ENCODE results near the gene SH3GL1. TPM values are rescaled to one million over a fixed set of nuclear protein-coding genes. Genes with fewer than 3 reads are reported as not detected.

SH3GL1 gene
- total and polyA plus RNA-seq, 4 donors, result 37.7 to 69.7 (median 57.5) TPM

GRCh38 chr19:4434391-4434790 is 34.0 kb upstream of the SH3GL1 start:
- Histone ChIP-seq H3K27ac (ENCODE audit: low read depth in 1 of 2, low read length in 2 of 2) (no peak overlapping the region), H3K27me3 (ENCODE audit: control insufficient read depth in 1 of 2, insufficient read depth in 2 of 2, low read length in 1 of 2) (no peaks in the 10 kb centered on the region), H3K9me3 (ENCODE audit: control insufficient read depth, low read length) (no peaks in the 10 kb centered on the region), H3K4me1 (ENCODE audit: control insufficient read depth in 1 of 2, insufficient read depth in 2 of 2, low read length in 2 of 2) (no peaks in the 10 kb centered on the region), H3K4me3 (ENCODE audit: low read length in 2 of 2) (no peak overlapping the region), H3K36me3 (ENCODE audit: control insufficient read depth in 1 of 2, insufficient read depth in 2 of 2, low read length in 1 of 2) (no peaks in the 10 kb centered on the region)
- ATAC-seq (ENCODE audit: low FRiP score), result no peak
- intact Hi-C loops (cut with DNase I), result no loop called here
- DNase-seq, result no peak
- 88 to 91% methylated on average over 9 of the region's 9 CpGs for WGBS, 2 donors

- intact Hi-C loops (cut with DNase I), result no loop called here
- H3K4me1 ChIP-seq (ENCODE audit: control insufficient read depth in 1 of 2, insufficient read depth in 2 of 2, low read length in 2 of 2), result no peaks in the 10 kb centered on the region
- no peaks in the 10 kb centered on the region for H3K27me3 ChIP-seq (ENCODE audit: control insufficient read depth in 1 of 2, insufficient read depth in 2 of 2, low read length in 1 of 2)
- DNase-seq, result no peak
- no peak overlapping the region for H3K4me3 ChIP-seq (ENCODE audit: low read length in 2 of 2)
- no peak for ATAC-seq (ENCODE audit: low FRiP score)
- H3K36me3 ChIP-seq (ENCODE audit: control insufficient read depth in 1 of 2, insufficient read depth in 2 of 2, low read length in 1 of 2), result no peaks in the 10 kb centered on the region
- no peak overlapping the region for H3K27ac ChIP-seq (ENCODE audit: low read depth in 1 of 2, low read length in 2 of 2)
- no peaks in the 10 kb centered on the region for H3K9me3 ChIP-seq (ENCODE audit: control insufficient read depth, low read length)
- 96 to 97% methylated on average over 28 of the region's 28 CpGs for WGBS, 2 donors
Measured at GRCh38 chr19:4432918-4433506, 32.7 kb upstream of the SH3GL1 start.

- 92 to 94% methylated on average over 26 of the region's 26 CpGs for WGBS, 2 donors
- DNase-seq, result peak in 1 of 2 donors; percentile 59
- H3K9me3 ChIP-seq (ENCODE audit: control insufficient read depth, low read length), result no peaks in the 10 kb centered on the region
- intact Hi-C loops (cut with DNase I), result no loop called here
- no peaks in the 10 kb centered on the region for H3K27me3 ChIP-seq (ENCODE audit: control insufficient read depth in 1 of 2, insufficient read depth in 2 of 2, low read length in 1 of 2)
- no peak overlapping the region for H3K27ac ChIP-seq (ENCODE audit: low read depth in 1 of 2, low read length in 2 of 2)
- no peaks in the 10 kb centered on the region for H3K4me1 ChIP-seq (ENCODE audit: control insufficient read depth in 1 of 2, insufficient read depth in 2 of 2, low read length in 2 of 2)
- ATAC-seq (ENCODE audit: low FRiP score), result no peak
- no peaks in the 10 kb centered on the region for H3K36me3 ChIP-seq (ENCODE audit: control insufficient read depth in 1 of 2, insufficient read depth in 2 of 2, low read length in 1 of 2)
- no peak overlapping the region for H3K4me3 ChIP-seq (ENCODE audit: low read length in 2 of 2)
Measured at GRCh38 chr19:4431808-4432674, 31.7 kb upstream of the SH3GL1 start.

GRCh38 chr19:4431296-4431695 is 30.9 kb upstream of the SH3GL1 start:
- Histone ChIP-seq H3K4me1 (ENCODE audit: control insufficient read depth in 1 of 2, insufficient read depth in 2 of 2, low read length in 2 of 2) (no peaks in the 10 kb centered on the region), H3K9me3 (ENCODE audit: control insufficient read depth, low read length) (no peaks in the 10 kb centered on the region), H3K27me3 (ENCODE audit: control insufficient read depth in 1 of 2, insufficient read depth in 2 of 2, low read length in 1 of 2) (no peaks in the 10 kb centered on the region), H3K36me3 (ENCODE audit: control insufficient read depth in 1 of 2, insufficient read depth in 2 of 2, low read length in 1 of 2) (no peaks in the 10 kb centered on the region), H3K4me3 (ENCODE audit: low read length in 2 of 2) (no peak overlapping the region), H3K27ac (ENCODE audit: low read depth in 1 of 2, low read length in 2 of 2) (no peak overlapping the region)
- intact Hi-C loops (cut with DNase I), result no loop called here
- ATAC-seq (ENCODE audit: low FRiP score) (no peak), DNase-seq (no peak)
- WGBS, 2 donors, result 89 to 90% methylated on average over 9 of the region's 9 CpGs

- no peaks in the 10 kb centered on the region for H3K27me3 ChIP-seq (ENCODE audit: control insufficient read depth in 1 of 2, insufficient read depth in 2 of 2, low read length in 1 of 2)
- WGBS, 2 donors, result 92 to 94% methylated on average over 11 to 12 of the region's 12 CpGs
- intact Hi-C loops (cut with DNase I), result no loop called here
- no peak overlapping the region for H3K4me3 ChIP-seq (ENCODE audit: low read length in 2 of 2)
- peak in 1 of 2 donors; percentile 64 for DNase-seq
- H3K27ac ChIP-seq (ENCODE audit: low read depth in 1 of 2, low read length in 2 of 2), result no peak overlapping the region
- H3K9me3 ChIP-seq (ENCODE audit: control insufficient read depth, low read length), result no peaks in the 10 kb centered on the region
- H3K4me1 ChIP-seq (ENCODE audit: control insufficient read depth in 1 of 2, insufficient read depth in 2 of 2, low read length in 2 of 2), result no peaks in the 10 kb centered on the region
- ATAC-seq (ENCODE audit: low FRiP score), result no peak
- H3K36me3 ChIP-seq (ENCODE audit: control insufficient read depth in 1 of 2, insufficient read depth in 2 of 2, low read length in 1 of 2), result no peaks in the 10 kb centered on the region
Measured at GRCh38 chr19:4430760-4431159, 30.4 kb upstream of the SH3GL1 start.

- 93% methylated on average over 12 of the region's 12 CpGs for WGBS, 2 donors
- Histone ChIP-seq H3K4me3 (ENCODE audit: low read length in 2 of 2) (no peak overlapping the region), H3K27ac (ENCODE audit: low read depth in 1 of 2, low read length in 2 of 2) (no peak overlapping the region), H3K4me1 (ENCODE audit: control insufficient read depth in 1 of 2, insufficient read depth in 2 of 2, low read length in 2 of 2) (no peaks in the 10 kb centered on the region), H3K27me3 (ENCODE audit: control insufficient read depth in 1 of 2, insufficient read depth in 2 of 2, low read length in 1 of 2) (no peaks in the 10 kb centered on the region), H3K36me3 (ENCODE audit: control insufficient read depth in 1 of 2, insufficient read depth in 2 of 2, low read length in 1 of 2) (no peaks in the 10 kb centered on the region), H3K9me3 (ENCODE audit: control insufficient read depth, low read length) (no peaks in the 10 kb centered on the region)
- intact Hi-C loops (cut with DNase I), result no loop called here
- DNase-seq (no peak), ATAC-seq (ENCODE audit: low FRiP score) (no peak)
Measured at GRCh38 chr19:4429771-4430171, 29.4 kb upstream of the SH3GL1 start.

- no peaks in the 10 kb centered on the region for H3K4me1 ChIP-seq (ENCODE audit: control insufficient read depth in 1 of 2, insufficient read depth in 2 of 2, low read length in 2 of 2)
- H3K36me3 ChIP-seq (ENCODE audit: control insufficient read depth in 1 of 2, insufficient read depth in 2 of 2, low read length in 1 of 2), result no peaks in the 10 kb centered on the region
- no peak overlapping the region for H3K27ac ChIP-seq (ENCODE audit: low read depth in 1 of 2, low read length in 2 of 2)
- WGBS, 2 donors, result 91 to 96% methylated on average over 16 of the region's 16 CpGs
- DNase-seq, result no peak
- no peaks in the 10 kb centered on the region for H3K9me3 ChIP-seq (ENCODE audit: control insufficient read depth, low read length)
- no peaks in the 10 kb centered on the region for H3K27me3 ChIP-seq (ENCODE audit: control insufficient read depth in 1 of 2, insufficient read depth in 2 of 2, low read length in 1 of 2)
- intact Hi-C loops (cut with DNase I), result no loop called here
- no peak for ATAC-seq (ENCODE audit: low FRiP score)
- no peak overlapping the region for H3K4me3 ChIP-seq (ENCODE audit: low read length in 2 of 2)
Measured at GRCh38 chr19:4429256-4429655, 28.9 kb upstream of the SH3GL1 start.

- 94% methylated on average over 20 of the region's 20 CpGs for WGBS, 2 donors
- Histone ChIP-seq H3K27ac (ENCODE audit: low read depth in 1 of 2, low read length in 2 of 2) (no peak overlapping the region), H3K9me3 (ENCODE audit: control insufficient read depth, low read length) (no peaks in the 10 kb centered on the region), H3K4me1 (ENCODE audit: control insufficient read depth in 1 of 2, insufficient read depth in 2 of 2, low read length in 2 of 2) (no peaks in the 10 kb centered on the region), H3K36me3 (ENCODE audit: control insufficient read depth in 1 of 2, insufficient read depth in 2 of 2, low read length in 1 of 2) (no peaks in the 10 kb centered on the region), H3K4me3 (ENCODE audit: low read length in 2 of 2) (no peak overlapping the region), H3K27me3 (ENCODE audit: control insufficient read depth in 1 of 2, insufficient read depth in 2 of 2, low read length in 1 of 2) (no peaks in the 10 kb centered on the region)
- DNase-seq (no peak), ATAC-seq (ENCODE audit: low FRiP score) (no peak)
- intact Hi-C loops (cut with DNase I), result no loop called here
Measured at GRCh38 chr19:4428326-4428975, 28.1 kb upstream of the SH3GL1 start.
